Measurements from ENCODE around the gene STMND1.

STMND1 gene

DNA sequence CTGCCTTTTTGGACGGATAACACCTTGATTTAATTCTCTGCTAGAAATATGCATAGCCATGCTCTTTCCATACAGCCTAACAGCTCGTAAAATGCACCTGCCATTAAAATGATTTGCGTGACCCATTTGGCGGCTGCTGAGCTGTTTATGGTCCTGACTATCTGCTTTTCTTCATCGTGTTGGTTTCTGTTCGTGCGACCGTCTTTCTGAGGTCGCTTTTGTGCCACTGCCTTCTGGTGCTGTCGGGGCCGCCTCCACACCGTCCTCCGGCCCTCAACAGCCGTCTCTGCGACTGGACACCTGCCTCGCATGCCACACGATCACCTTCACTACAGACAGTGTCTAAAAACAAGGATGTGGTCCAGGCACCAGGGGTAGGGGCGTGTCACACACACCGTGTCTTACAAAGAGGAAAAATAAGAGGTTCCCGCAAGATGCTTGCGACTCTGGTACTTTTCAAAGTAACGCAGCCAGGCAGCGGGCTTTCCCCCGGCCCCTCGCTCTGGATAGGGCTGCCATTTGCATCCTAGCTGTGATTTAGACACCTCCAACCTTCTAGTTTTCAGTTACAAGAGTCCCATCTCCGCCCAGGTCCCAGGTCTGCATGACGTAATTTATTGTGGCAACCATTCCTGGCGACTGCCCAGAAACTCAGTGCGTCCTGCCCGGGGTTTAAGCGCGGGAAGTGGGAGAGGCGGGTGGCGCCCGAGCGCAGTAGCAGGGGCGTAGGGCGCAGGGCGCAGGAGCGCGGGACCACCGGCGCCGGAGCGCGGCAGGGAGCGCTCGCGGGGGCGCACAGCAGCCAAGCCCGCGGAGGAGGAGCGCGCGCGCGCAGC, at the start of gene STMND1:
Gene STMND1, plus strand, starts transcription at position 629 of the 836 bp plus-strand sequence. CDS start 208 bp downstream, outside the sequence.
- Histone ChIP-seq H3K4me3 (ENCODE audit: insufficient read length, low read depth) (peak within 1 kb of the TSS; percentile 45), H3K4me1 (ENCODE audit: insufficient read depth, insufficient read length) (peaks cover 3% of the 10 kb centered on the region), H3K36me3 (ENCODE audit: insufficient read depth, insufficient read length, low read length) (no peaks in the 10 kb centered on the region), H3K9me3 (ENCODE audit: insufficient read depth, low read length) (no peaks in the 10 kb centered on the region), H3K27me3 (ENCODE audit: insufficient read depth, insufficient read length) (peaks cover 33% of the 10 kb centered on the region), H3K9ac (ENCODE audit: insufficient read length, low read depth) (no peak within 1 kb of the TSS)
- DNase-seq (ENCODE audit: low read depth, low spot score), result no peak
- TF ChIP-seq YY1 (IDR thresholded peaks at IDR 0.05; ENCODE audit: insufficient read depth, insufficient read length) (no peak), SUZ12 (IDR thresholded peaks at IDR 0.05; ENCODE audit: extremely low read depth, insufficient read depth, insufficient read length) (no peak), ZNF274 (IDR thresholded peaks at IDR 0.05; ENCODE audit: low read depth, low read length) (no peak)

DNA sequence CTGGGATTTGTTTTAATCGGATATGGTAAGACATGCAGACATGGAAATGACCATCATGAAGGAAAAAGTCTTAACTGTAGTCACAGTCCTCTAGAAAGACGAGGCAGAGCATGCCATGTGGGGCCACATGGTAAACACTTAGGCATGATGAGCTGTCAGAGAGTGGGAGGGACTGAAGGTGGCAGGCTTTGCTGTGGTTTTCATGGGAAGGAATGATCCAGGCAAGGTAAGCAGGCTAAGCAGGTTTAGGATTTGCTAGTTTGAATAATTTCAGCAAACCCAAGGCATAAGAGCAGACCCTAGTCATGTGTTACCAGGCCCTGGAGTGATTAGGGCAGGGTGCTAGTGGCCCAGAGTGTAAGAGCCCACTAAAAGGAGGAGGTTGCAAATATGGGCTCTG, 47.2 kb upstream of the STMND1 start:
- no peaks in the 10 kb centered on the region for H3K27me3 ChIP-seq (ENCODE audit: insufficient read depth, insufficient read length)
- DNase-seq (ENCODE audit: low read depth, low spot score), result no peak
- H3K9ac ChIP-seq (ENCODE audit: insufficient read length, low read depth), result no peak overlapping the region
- no peaks in the 10 kb centered on the region for H3K4me1 ChIP-seq (ENCODE audit: insufficient read depth, insufficient read length)
- no peaks in the 10 kb centered on the region for H3K9me3 ChIP-seq (ENCODE audit: insufficient read depth, low read length)
- no peak for TF ChIP-seq ZNF274 (IDR thresholded peaks at IDR 0.05; ENCODE audit: low read depth, low read length)
- no peak for TF ChIP-seq YY1 (IDR thresholded peaks at IDR 0.05; ENCODE audit: insufficient read depth, insufficient read length)
- no peak for TF ChIP-seq SUZ12 (IDR thresholded peaks at IDR 0.05; ENCODE audit: extremely low read depth, insufficient read depth, insufficient read length)
- H3K36me3 ChIP-seq (ENCODE audit: insufficient read depth, insufficient read length, low read length), result no peaks in the 10 kb centered on the region
- no peak overlapping the region for H3K4me3 ChIP-seq (ENCODE audit: insufficient read length, low read depth)

DNA sequence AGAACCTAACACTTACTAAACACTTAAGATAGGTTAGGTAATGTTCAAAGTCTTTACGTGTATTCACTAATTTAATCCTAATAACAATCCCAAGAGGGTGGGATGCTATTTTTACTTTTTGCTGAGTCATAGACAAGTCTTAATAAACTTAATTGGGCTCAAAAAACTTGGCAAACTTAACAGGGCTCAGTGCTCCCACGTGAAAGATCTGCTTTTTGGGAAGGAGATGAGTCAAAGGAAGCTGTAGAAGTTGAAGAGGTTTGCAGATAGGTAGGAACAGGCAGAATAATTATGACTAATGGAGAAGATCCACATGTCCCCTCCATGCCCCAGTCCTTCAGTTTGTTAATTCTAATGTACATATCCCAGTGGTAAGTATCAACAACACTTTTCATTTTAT, 44.5 kb upstream of the STMND1 start:
- Histone ChIP-seq H3K36me3 (ENCODE audit: insufficient read depth, insufficient read length, low read length) (no peaks in the 10 kb centered on the region), H3K27me3 (ENCODE audit: insufficient read depth, insufficient read length) (no peaks in the 10 kb centered on the region), H3K4me3 (ENCODE audit: insufficient read length, low read depth) (no peak overlapping the region), H3K9me3 (ENCODE audit: insufficient read depth, low read length) (no peaks in the 10 kb centered on the region), H3K4me1 (ENCODE audit: insufficient read depth, insufficient read length) (no peaks in the 10 kb centered on the region), H3K9ac (ENCODE audit: insufficient read length, low read depth) (no peak overlapping the region)
- TF ChIP-seq SUZ12 (IDR thresholded peaks at IDR 0.05; ENCODE audit: extremely low read depth, insufficient read depth, insufficient read length) (no peak), YY1 (IDR thresholded peaks at IDR 0.05; ENCODE audit: insufficient read depth, insufficient read length) (no peak), ZNF274 (IDR thresholded peaks at IDR 0.05; ENCODE audit: low read depth, low read length) (no peak)
- DNase-seq (ENCODE audit: low read depth, low spot score), result no peak

DNA sequence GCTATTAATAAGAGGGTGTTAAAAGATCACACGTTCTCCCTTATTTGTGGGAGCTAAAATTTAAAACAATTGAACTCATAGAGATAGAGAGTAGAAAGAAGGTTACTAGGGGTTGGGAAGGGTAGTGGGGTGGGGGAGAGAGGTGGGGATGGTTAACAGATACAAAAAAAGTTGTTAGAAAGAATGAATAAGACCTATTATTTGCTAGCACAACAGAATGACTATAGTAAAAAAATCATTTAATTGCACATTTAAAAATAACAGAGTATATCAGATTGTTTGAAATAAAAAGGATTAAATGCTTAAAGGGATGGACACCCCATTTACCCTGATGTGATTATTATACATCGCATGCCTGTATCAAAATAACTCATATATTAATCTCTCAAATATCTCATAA, 43.3 kb upstream of the STMND1 start:
- no peak for TF ChIP-seq YY1 (IDR thresholded peaks at IDR 0.05; ENCODE audit: insufficient read depth, insufficient read length)
- no peak for TF ChIP-seq SUZ12 (IDR thresholded peaks at IDR 0.05; ENCODE audit: extremely low read depth, insufficient read depth, insufficient read length)
- TF ChIP-seq ZNF274 (IDR thresholded peaks at IDR 0.05; ENCODE audit: low read depth, low read length), result no peak
- no peaks in the 10 kb centered on the region for H3K9me3 ChIP-seq (ENCODE audit: insufficient read depth, low read length)
- H3K4me1 ChIP-seq (ENCODE audit: insufficient read depth, insufficient read length), result no peaks in the 10 kb centered on the region
- no peaks in the 10 kb centered on the region for H3K27me3 ChIP-seq (ENCODE audit: insufficient read depth, insufficient read length)
- H3K36me3 ChIP-seq (ENCODE audit: insufficient read depth, insufficient read length, low read length), result no peaks in the 10 kb centered on the region
- no peak overlapping the region for H3K4me3 ChIP-seq (ENCODE audit: insufficient read length, low read depth)
- no peak overlapping the region for H3K9ac ChIP-seq (ENCODE audit: insufficient read length, low read depth)
- no peak for DNase-seq (ENCODE audit: low read depth, low spot score)

DNA sequence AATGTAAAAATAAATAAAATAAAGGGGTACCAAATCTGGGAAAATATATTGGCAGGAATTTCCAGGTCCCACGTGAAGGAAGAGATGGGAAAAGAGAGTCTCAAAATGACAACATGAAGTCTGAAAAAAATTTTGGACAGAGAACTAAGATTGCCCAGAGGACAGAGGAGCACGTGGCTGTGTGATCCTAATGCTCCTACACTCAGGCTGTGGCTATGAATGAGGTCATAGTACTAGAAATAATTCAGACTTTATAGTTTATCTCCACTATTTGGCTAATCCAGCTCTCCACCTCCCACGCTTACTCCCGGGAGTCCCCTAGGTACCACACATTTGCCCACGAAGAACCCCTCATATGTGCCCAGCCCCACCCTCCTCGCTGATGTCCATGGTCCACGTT, 42.8 kb upstream of the STMND1 start:
- H3K9me3 ChIP-seq (ENCODE audit: insufficient read depth, low read length), result no peaks in the 10 kb centered on the region
- TF ChIP-seq YY1 (IDR thresholded peaks at IDR 0.05; ENCODE audit: insufficient read depth, insufficient read length), result no peak
- no peak for TF ChIP-seq ZNF274 (IDR thresholded peaks at IDR 0.05; ENCODE audit: low read depth, low read length)
- no peaks in the 10 kb centered on the region for H3K27me3 ChIP-seq (ENCODE audit: insufficient read depth, insufficient read length)
- H3K9ac ChIP-seq (ENCODE audit: insufficient read length, low read depth), result no peak overlapping the region
- no peak for DNase-seq (ENCODE audit: low read depth, low spot score)
- no peaks in the 10 kb centered on the region for H3K4me1 ChIP-seq (ENCODE audit: insufficient read depth, insufficient read length)
- H3K36me3 ChIP-seq (ENCODE audit: insufficient read depth, insufficient read length, low read length), result no peaks in the 10 kb centered on the region
- no peak overlapping the region for H3K4me3 ChIP-seq (ENCODE audit: insufficient read length, low read depth)

DNA sequence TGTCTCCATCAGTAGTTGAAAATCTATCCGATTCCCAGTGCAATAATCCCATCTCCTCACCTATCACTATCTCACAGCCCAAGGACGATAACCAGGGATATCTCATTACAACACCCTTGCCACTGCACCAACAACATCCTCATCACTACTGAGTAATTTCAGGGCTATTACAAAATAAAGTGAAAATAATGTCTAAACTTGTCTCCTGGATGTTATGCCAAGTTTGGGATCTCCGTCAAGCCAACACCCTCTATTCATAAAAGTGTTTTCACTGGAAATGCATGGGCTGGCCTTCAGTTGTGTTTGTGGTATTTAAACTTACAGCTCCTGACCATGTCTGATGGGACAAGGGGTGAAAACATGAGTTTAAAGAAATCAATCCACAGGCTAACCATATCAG, 42.0 kb upstream of the STMND1 start:
- H3K9me3 ChIP-seq (ENCODE audit: insufficient read depth, low read length), result no peaks in the 10 kb centered on the region
- TF ChIP-seq SUZ12 (IDR thresholded peaks at IDR 0.05; ENCODE audit: extremely low read depth, insufficient read depth, insufficient read length) (no peak), ZNF274 (IDR thresholded peaks at IDR 0.05; ENCODE audit: low read depth, low read length) (no peak), YY1 (IDR thresholded peaks at IDR 0.05; ENCODE audit: insufficient read depth, insufficient read length) (no peak)
- H3K4me3 ChIP-seq (ENCODE audit: insufficient read length, low read depth), result no peak overlapping the region
- no peak for DNase-seq (ENCODE audit: low read depth, low spot score)
- no peaks in the 10 kb centered on the region for H3K27me3 ChIP-seq (ENCODE audit: insufficient read depth, insufficient read length)
- H3K9ac ChIP-seq (ENCODE audit: insufficient read length, low read depth), result no peak overlapping the region
- H3K36me3 ChIP-seq (ENCODE audit: insufficient read depth, insufficient read length, low read length), result no peaks in the 10 kb centered on the region
- H3K4me1 ChIP-seq (ENCODE audit: insufficient read depth, insufficient read length), result no peaks in the 10 kb centered on the region

DNA sequence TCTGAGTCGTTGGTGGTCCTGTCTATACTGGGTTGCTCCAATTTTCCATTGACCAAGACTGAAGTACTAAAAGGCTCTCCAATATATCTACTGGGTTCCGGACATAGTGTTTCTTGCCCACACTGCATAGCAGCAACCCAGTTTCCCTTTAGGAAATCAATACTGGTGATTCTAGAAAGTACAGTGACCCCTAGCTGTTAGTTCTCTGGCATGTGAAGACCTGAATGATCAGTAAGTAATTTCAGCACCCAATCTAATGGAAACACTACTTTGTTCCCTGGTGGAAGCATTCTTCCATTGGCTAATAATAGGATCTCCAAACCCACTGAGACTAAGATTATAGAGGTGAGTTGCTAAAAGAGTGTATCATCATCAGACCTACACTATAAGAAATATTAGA, 40.8 kb upstream of the STMND1 start:
- Histone ChIP-seq H3K4me3 (ENCODE audit: insufficient read length, low read depth) (no peak overlapping the region), H3K27me3 (ENCODE audit: insufficient read depth, insufficient read length) (no peaks in the 10 kb centered on the region), H3K9me3 (ENCODE audit: insufficient read depth, low read length) (no peaks in the 10 kb centered on the region)

More for the DNA sequence above, 40.8 kb upstream of the STMND1 start:
- TF ChIP-seq SUZ12 (IDR thresholded peaks at IDR 0.05; ENCODE audit: extremely low read depth, insufficient read depth, insufficient read length) (no peak), YY1 (IDR thresholded peaks at IDR 0.05; ENCODE audit: insufficient read depth, insufficient read length) (no peak), ZNF274 (IDR thresholded peaks at IDR 0.05; ENCODE audit: low read depth, low read length) (no peak)
- Histone ChIP-seq H3K9ac (ENCODE audit: insufficient read length, low read depth) (no peak overlapping the region), H3K36me3 (ENCODE audit: insufficient read depth, insufficient read length, low read length) (no peaks in the 10 kb centered on the region), H3K4me1 (ENCODE audit: insufficient read depth, insufficient read length) (no peaks in the 10 kb centered on the region)
- DNase-seq (ENCODE audit: low read depth, low spot score), result no peak

All from NT2/D1 (cell line).